HG02763 (cell line): ENCODE measurements around the gene PGC.

Experiments used
- ATAC-seq: cut with Tn5 transposase; IDR thresholded peaks from one replicate; pipeline ENCODE4 v1.9.1; 2021; ENCODE audit warnings: mild to moderate bottlenecking, moderate library complexity; ENCODE audit not compliant: unreplicated experiment

The PGC gene

DNA sequence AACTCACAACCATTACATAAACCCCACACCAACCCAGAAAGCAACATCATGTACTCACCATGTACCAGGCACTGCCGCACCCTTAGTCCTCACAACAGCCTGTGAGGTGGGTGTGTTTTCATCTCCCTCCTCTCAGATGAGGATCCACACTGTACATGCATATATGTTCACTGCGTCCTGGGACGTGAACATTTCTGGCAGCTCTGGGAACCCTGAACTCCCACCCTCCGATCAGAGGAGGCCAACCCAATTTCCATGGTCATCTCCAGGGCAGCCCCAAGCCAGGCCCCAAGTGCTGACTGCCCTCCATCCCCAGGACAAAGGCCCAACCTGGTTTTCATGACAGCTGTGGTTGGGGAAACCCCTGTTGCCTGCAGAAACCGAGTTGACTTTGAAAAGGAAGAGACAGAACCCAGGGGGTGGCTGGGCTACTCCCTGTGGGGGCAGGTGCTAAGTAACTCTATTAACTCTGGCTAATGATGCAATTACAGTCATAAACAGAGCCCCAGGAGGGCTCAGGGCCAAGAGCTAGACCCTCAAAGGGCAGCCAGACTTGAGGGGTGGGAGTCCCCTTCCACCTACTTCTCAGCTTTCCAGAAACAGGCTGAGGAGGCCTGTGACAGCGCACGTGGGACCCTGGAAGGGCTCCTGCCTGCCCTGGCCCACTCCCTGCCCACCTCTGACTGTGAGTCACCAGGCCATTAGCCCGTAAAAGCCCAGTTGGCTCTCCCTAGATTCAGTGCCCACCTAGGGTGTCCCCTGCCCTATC, 14.4 kb downstream of the PGC start:
- ATAC-seq = peak; percentile 28

DNA sequence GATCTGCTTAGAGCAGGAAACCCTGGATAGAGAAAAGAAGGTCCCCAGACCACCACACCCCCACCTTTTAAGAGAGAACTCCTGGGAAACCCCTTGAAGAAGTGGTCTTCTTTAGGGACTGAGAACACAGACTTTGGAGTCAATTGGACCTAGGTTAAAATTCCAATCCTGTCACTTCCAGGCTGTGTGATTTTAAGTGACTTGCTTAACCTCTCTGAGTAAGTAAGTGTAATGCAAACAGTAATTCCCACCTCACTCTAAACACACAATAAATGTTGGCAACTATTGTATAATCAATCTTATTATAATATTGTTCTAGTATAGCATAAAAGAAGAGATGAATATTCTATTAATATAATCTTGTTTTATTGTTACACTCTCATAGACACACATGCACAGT, 15.0 kb downstream of the PGC start:
- ATAC-seq = no peak

DNA sequence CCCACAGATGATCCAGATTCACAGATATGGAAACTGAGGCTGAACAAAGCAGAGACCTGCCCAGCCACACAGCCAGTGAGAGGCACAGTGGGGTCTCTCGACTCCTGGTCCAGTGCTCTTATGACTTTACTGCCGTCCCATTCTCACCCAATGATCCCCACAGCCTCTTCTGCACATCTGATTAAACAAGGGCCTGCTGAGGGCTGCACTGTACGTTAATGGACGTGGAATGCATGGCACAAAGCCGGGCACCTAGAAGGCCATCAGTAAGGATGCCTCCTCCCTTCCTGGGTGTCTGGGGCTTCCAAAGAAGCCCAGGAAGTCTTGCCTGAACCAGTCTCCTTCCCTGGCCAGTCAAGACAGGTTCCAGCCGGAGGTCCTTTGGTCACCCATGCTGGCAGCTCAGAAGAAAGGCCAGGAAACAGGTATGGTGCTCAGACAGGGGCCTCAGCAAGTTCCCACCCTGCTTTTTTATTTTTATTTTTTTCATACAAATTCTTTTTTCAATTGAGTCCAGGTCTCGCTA, 15.6 kb downstream of the PGC start:
- no peak for ATAC-seq

DNA sequence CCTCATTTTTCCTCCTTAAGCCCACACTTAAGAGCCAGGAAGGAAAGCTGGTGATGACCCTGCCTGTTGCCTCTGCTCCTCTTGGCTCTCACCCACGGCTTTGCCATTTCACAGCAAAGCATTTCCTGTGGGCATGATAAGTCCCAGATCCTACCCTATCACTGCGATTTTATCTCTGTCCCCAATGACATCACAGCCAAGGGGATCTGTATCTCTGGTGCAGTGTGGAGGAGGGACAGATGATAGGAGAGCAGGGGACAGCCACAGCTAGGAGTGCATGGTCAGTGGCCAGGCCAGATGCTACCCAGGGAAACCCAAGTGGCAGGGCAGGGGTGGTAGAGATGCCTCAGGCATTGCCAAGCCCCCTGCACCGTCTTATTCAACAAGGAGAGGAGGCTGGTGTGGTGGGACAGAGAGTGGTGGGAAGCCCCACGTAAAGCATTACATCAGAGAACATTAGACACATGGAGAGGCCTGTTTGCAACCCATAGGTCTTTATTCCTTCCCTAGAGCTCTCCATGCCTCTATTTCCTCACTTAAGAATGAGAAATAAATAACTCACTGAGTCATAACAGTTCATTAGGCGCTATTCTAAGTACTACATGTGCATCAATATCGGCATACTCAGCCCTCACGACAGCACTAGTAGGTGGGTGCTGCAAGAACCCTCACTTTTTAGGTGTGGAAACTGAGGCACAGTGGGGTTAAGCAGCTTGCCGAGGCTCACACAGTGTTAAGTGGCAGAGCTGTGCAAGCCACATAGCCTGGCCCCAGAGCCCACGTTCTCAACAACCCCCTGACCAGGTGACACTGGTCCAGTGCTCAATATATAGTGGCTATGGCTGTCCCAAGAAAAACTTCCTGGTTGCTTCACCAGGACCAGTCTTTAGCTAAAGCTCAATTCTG, 16.4 kb downstream of the PGC start:
- no peak for ATAC-seq

DNA sequence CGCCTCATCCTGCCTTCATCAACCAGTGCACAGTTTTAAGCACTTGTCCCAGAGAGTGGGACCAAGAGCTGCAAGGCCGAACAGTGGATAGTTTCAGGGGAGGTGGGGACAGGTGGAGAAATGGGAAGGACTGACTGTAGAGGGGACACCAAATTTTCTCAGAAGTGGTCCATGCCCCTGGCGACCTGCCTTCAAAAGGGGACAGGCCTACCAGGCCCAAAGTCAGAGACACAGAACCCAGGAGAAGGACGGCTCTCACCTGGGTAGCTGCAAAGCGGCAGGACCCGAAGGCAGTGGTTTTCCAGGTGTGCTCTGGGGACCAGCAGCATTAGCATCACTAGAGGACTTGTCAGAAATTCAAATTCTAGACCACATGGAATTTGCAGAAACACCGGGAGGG, 17.6 kb downstream of the PGC start:
- ATAC-seq = no peak

DNA sequence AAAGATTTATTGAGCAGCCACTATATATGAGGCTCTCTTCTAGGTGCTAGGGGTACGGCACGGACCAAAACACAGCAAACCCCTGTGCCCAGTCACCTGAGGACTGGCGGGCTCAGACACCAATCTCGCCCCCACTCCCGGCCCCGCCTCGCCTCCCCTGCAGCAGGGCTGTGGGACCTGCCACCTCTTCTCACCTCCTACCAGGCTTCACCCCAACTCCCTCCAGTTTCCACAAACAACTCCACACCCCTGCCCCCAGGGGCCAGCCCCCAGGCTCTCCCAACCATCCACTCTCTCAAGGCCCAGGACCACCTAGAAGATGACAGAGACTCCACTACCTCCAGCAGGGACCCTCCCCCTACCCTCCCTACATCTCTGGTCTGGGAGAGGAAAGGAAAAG, 18.2 kb downstream of the PGC start:
- no peak for ATAC-seq

DNA sequence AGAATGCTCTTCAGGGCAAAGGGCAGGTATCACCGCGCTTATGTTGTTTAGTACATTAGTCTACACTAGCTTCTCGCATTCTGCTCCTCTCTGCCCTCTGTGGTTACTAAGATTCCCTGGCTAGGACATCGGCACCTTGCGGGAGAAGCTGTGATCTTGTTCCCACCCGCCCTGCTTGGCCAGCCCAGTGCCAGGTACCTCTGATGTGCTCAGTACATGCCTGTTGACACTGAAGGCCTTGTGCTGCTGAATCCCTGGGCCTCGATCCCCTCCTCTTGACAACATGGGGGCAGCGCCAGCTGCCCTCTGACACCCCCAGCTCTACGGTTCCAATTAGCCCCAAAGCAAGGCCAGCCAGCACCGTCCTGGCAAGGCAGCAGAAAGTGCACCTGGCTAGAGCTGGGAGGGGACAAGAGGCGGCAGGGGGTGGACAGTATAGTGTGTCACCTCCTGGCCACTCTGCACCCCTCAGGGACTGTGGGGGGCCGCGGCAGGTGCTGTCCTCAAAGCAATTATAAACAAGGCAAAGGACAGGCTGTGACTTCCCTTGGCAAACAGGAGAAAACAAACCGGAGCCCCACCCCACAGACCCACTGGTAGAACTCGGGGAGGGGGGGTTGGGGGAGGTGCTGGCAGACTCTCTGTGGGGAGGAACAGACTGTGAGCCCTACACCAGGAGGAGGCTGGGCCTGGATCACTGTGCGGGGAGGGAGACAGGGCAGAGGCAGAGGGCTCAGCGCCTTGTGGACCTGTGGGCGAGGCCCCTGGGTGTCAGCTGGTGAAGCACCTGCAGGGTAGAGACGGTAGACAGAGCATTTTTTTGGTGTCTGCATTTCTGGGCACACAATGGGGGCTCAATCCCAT, 18.9 kb downstream of the PGC start:
- no peak for ATAC-seq

DNA sequence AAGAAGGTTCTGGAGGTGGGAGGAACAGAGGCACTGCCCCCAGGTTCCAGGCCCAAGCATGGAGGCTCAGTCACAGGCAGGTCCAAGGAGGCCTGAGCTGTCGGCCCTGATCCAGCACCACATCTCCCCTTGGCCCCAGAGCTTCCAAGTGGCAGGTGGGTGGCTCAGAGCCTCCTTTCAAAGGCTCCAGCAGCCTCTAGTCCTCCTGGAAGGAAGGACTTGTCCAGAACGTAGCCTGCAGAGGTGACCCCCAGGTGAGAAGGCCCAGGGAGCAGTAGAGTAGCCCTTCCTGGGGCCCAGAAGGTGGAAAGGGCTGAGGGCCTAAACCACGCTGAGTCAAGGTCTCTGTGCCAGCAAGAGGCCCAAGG, 19.5 kb downstream of the PGC start:
- ATAC-seq = no peak

DNA sequence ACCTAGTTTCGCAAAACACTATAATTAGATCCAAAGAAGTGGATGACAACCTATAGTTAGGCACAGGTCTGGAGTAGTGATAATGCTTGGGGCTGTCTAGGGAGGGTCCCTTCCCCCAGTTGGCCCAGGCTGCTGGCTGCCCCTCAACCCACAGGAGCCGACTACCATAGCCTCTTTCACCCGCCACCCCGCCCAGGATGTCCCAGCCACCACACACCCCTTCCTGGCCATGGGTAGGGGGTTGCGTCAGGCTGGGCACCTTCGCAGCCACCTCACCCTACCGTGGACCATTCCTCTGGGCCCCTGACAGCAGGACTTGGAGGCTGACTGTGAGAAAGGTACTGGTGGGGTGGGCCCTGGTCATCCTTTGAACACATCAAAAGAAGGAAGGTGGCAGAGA, 20.3 kb downstream of the PGC start:
- ATAC-seq = no peak

DNA sequence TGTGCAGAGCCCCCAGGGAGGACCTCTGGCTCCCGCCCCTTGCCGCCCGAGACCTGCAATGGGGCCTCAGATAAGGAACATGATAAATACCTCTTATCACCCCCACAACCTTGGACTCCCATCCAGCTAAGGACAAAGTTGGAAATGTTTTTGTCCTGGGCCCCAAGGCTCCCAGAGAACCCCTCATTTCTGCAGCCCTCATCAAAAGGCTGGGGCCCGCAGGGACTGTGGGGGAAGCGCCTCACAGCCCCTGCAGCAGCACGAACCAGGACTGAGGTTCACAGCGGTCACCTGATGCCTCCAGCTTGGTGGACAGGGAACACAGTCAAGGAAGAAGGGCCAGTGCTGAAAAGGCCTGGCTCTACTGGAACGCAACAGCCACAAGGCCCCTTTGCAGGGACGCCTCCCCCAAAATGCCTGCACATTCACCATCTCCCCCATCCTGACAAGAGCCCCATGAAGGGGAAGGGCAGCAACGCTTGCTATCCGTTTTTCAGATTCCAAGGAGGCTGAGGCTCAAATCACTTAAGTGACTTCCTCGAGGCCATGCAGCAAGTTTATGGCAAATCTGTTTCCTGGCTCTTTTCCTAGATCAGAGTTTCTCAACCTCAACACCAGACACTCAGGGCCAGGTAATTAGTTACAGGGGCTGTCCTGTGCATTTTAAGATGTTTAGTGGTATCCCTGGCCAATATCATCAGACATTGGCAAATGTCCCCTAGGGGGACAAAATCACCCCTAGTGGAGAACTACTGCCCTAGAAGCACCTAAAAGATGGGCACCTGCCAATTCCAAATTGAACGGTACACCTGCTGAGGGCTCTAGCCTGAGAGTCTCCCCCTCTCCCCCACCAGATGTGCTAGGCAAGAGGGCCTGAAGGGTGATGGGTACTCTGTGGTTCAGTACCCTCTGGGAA, 22.4 kb downstream of the PGC start:
- no peak for ATAC-seq

DNA sequence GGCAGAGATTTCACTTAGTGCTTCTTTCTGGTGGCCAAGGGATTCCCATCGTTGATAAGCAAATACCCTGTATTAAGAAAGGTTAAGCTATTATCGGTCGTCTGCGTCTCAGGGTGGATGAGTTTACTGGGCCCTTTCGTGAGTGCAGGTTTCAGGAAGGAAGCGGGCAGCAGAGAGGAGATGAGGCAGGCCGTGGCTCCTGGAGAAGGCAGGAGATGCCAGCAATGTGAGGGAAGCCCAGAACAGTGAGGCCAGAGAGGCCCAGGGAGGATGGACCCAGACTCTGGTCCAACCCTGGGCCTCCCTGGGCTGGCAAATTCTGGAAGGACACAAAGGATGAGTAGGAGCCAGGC, 23.0 kb downstream of the PGC start:
- no peak for ATAC-seq

DNA sequence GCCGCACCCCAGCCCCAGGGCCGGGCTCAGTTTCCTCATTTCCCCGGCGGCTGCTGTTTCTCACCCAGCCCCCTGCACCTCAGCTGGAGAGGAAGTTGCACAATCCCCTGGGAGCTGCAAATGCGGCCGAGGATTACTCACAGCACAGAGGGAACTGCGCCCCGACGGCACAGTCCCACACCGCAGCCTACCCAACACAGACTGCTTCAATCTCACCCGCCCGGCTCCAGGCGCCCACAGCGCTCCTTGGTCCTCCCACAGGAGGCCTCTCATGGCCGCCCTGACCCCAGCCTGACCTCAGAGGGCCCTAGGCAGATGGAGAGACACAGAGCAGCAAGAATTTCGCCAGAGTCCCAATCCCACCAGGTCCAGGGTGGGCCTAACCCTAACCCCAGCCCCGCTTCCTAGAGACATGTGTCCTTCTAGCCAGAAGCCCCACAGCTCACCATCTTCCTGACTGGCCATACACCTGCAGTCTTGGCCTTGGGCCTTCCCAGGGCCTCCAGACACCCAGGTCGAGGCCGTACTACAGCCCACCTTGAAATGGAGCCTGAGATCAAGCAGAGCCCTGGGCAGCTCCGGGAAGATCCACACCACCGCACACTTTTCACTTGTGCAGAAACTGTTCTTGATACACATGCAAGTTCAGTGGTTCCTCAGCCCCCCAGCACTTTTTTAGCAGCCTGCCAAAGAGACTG, 23.5 kb downstream of the PGC start:
- peak; percentile 63 for ATAC-seq

DNA sequence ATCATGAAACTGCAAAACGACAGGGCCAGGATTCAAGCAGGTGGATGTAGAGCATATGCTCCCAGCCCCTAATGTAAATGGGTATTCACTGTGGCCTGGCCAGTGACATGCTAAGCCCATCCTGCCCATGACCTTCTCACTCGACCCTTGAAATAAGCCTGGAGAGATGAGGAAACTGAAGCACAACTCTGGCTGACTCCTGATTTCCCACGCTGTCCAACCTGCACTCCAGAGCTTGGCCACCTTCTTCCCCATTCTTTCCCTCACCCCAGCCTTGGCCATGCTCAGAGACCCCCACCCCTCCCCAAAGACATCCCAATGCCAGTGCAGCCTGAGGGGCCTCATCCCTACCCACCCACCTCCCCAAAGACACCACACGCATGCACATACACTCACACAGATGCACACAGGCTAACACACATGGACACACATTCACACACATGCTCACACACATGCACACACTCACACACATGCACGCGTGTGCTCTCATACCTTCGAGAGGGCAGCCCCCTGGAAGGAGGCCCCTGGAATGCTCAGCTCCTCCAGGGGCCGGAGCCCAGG, 24.1 kb downstream of the PGC start:
- ATAC-seq = no peak

DNA sequence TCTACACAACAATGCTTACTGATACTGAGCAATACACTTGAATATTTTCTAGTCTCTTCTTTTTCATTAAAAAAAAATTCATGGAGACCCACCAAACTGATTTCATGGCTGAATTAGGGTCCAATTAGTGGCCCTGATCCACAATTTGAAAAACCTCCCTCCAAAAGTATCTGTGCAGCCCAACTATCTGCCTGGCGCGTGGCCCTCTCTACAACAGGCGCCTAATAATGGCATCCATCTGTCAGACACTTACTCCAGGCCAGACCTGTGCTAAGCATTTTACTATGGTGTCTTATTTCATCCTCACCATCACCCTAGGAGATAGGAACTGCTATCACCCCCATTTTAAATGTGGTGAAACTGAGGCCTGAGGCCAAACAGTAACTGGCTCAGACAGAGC, 25.8 kb downstream of the PGC start:
- ATAC-seq = no peak

DNA sequence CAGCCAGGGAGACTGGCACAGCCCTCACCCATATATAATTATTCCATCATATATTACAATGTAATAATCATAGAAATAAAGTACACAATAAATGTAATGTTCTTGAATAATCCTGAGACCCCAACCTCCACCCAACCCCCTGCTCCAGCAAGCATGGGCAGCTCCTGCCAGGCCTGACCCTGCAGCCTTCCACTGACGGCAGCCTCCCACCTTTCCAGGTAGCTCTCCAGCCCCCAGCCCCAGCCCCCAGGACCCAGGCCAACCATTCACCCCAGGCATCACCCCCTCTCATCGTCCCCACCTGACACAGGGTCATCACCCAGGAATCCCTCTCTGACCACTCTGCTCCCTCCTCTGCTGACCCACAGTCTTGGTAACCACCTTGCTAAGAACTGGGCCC, 26.4 kb downstream of the PGC start:
- ATAC-seq = no peak

DNA sequence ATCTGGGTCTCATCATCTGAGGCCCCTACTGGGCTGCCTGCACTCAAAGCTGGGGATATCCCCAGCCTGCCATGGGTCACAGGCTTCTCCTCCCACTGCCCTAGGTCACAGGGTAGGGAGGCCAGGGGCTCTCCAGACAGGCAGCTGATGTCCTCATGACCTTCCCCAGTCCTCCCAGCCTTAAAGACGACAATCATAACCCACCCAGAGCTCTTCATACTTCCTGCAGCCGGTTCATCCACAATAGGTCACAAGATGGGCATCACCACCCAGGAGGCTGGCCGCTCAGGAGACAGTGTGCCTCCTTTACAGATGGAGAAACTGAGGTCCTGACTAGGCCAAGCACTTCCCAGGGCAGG, 27.0 kb downstream of the PGC start:
- no peak for ATAC-seq

DNA sequence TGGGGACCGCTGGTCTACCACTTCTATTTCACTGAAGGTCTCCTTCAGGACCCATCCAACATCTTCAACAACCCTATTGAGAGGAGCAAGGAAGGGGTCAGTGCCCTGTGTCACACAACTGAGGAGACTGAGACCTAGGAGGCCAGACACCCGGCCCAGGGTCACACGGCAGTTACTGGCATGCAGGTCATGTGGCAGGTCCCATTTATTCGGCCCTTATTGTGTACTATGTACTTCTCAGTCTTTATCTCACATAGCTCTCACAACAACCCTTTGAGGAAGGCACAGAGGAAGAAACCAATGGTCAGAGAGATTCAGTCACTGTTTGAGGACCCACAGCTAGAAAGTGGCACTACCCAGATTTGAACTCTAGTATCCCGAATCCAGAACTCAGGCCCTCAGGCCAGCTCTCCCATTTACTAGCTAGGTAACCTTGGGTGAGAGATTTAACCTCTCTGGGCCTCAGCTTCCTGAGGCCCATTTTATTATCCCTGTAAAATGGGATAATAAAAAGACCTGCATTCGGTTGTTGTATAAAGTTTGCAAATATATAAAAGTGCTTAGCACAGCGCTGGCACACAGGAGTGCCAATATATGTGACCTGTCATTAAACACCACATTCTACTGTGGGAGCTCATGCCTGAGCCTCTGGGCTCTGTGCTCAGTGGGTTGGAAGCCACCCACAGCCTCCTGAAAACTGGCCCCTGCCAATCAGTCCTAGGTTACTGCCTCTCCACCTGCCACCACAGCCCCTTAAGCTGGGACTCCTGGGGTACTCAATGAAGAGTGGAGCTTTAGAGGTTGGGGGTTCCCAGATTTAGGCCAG, 27.5 kb downstream of the PGC start:
- ATAC-seq = no peak

DNA sequence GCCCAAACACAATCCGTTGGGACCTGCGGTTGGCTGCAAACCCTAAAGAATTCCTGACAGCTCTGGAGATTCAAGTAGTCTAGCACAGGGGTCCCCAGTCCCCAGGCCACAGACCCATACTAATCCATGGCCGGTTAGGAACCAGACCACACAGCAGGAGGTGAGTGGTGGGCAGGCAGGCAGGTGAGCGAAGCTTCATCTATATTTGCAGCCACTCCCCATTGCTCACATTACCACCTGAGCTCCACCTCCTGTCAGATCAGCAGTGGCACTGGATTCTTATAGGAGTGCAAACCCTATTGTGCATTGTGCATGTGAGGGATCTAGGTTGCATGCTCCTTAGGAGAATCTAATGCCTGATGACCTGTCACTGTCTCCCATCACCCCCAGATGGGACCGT, 28.4 kb downstream of the PGC start:
- ATAC-seq = no peak

DNA sequence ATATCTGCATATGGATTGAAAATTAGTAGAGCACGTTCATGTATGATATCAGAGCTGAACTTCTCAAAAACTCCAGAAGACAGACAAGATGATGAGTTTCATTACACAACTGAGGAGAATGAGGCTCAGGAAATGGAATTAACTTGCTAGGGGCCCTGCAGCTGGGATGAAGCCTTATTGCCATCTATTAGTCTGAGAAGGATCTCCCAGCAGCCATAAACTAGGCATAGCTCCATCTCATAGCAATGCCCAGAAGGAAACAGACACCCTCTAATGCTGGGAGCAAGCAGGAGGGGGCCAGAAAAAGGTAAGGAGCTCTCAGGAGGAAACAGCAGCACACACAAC, 29.8 kb downstream of the PGC start:
- no peak for ATAC-seq
